MCF 10A (cell line): ENCODE measurements around the gene ADGRG2. TPM values are rescaled to one million over a fixed set of nuclear protein-coding genes. Genes with fewer than 3 reads are reported as not detected.

Experiments used
- BruUV-seq: library from RNA; stranded (reverse); fragments of 400-500 nt; replicated peaks from 2 replicates; lab custom pipeline; 2021; lab: Mats Ljungman, UMichigan
- CTCF ChIA-PET: fragments of 300-600 bp; sonication (Branson Sonifier 250); formaldehyde crosslinking; extraction: SDS; loops from one replicate; lab custom pipeline; 2021; ENCODE audit warnings: antibody characterized with exemption, inconsistent platforms; lab: Yijun Ruan, JAX
- POLR2A ChIA-PET: fragments of 300-600, 350-650 bp; sonication (Branson Sonifier 250); formaldehyde crosslinking; extraction: SDS; loops from one replicate; lab custom pipeline; 2020; ENCODE audit warnings: antibody characterized with exemption, inconsistent platforms; lab: Yijun Ruan, JAX
- DNase-seq: peaks from one replicate; pipeline ENCODE4 v3.0.0-alpha.2; 2018; ENCODE audit not compliant: unreplicated experiment
- H3K27ac Mint-ChIP-seq: one replicate; pipeline ENCODE4 v1.8.0; 2022; ENCODE audit warnings: mild to moderate bottlenecking, low read depth, mixed read lengths; ENCODE audit not compliant: unreplicated experiment
- H3K27me3 Mint-ChIP-seq: one replicate; pipeline ENCODE4 v1.8.0; 2022; ENCODE audit warnings: mixed read lengths; ENCODE audit not compliant: insufficient read depth, unreplicated experiment
- H3K36me3 Mint-ChIP-seq: one replicate; pipeline ENCODE4 v1.8.0; 2022; ENCODE audit warnings: mild to moderate bottlenecking, moderate library complexity, mixed read lengths; ENCODE audit not compliant: insufficient read depth, unreplicated experiment
- H3K4me1 Mint-ChIP-seq: one replicate; pipeline ENCODE4 v1.8.0; 2022; ENCODE audit warnings: mixed read lengths; ENCODE audit not compliant: insufficient read depth, unreplicated experiment
- H3K4me3 Mint-ChIP-seq: one replicate; pipeline ENCODE4 v1.8.0; 2022; ENCODE audit warnings: mild to moderate bottlenecking, moderate library complexity, mixed read lengths; ENCODE audit not compliant: unreplicated experiment
- H3K9me3 Mint-ChIP-seq: one replicate; pipeline ENCODE4 v1.8.0; 2022; ENCODE audit warnings: mixed read lengths; ENCODE audit not compliant: unreplicated experiment
- intact Hi-C: fragments of 100-400 bp; cut with micrococcal nuclease; formaldehyde crosslinking; loops from 2 replicates; pipeline ENCODE4 v1.14.1; 2022
- total RNA-seq: library from RNA; stranded (reverse); gene quantifications from 2 replicates; pipeline ENCODE4 v1.2.3, GENCODE V29; 2022
- TF ChIP-seq, protein P1 (sequence below): fragments of 200-600 bp; IDR thresholded peaks from one replicate; pipeline ENCODE4 v1.8.0; 2022; ENCODE audit warnings: antibody characterized with exemption, mild to moderate bottlenecking; ENCODE audit not compliant: unreplicated experiment

Gene ADGRG2
- total RNA-seq, 1 experiment from 2014 or later = 6.4 TPM

DNA sequence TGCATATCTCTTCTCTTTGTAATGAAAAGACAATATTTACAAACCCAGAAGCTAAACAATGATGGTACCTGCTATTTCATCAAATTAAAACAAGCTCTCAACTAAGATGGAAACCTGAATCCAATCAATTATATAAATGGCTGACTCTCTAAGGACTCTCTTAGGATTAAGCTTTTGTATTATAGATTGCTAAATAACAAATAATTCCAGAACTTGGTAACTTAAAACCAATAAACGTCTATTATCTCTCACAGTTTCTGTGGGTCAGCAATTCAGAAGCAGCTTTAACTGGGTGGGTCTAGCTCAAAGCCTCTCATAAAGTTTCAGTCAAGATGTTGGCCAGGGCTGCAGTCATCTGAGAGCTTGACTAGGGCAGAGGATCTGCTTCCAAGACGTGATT lies 150.8 kb downstream of the ADGRG2 start:
- peaks cover 6% of the 10 kb centered on the region for H3K4me1 Mint-ChIP-seq
- intact Hi-C loops = no loop called here
- TF ChIP-seq, protein P1, sequence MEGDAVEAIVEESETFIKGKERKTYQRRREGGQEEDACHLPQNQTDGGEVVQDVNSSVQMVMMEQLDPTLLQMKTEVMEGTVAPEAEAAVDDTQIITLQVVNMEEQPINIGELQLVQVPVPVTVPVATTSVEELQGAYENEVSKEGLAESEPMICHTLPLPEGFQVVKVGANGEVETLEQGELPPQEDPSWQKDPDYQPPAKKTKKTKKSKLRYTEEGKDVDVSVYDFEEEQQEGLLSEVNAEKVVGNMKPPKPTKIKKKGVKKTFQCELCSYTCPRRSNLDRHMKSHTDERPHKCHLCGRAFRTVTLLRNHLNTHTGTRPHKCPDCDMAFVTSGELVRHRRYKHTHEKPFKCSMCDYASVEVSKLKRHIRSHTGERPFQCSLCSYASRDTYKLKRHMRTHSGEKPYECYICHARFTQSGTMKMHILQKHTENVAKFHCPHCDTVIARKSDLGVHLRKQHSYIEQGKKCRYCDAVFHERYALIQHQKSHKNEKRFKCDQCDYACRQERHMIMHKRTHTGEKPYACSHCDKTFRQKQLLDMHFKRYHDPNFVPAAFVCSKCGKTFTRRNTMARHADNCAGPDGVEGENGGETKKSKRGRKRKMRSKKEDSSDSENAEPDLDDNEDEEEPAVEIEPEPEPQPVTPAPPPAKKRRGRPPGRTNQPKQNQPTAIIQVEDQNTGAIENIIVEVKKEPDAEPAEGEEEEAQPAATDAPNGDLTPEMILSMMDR = no peak
- ChIA-PET POLR2A (no interaction called here), CTCF (no interaction called here)
- no peak overlapping the region for H3K27ac Mint-ChIP-seq
- no peak overlapping the region for H3K4me3 Mint-ChIP-seq
- DNase-seq = no peak
- peaks cover 29% of the 10 kb centered on the region for H3K9me3 Mint-ChIP-seq
- H3K36me3 Mint-ChIP-seq = no peaks in the 10 kb centered on the region
- H3K27me3 Mint-ChIP-seq = no peaks in the 10 kb centered on the region
- BruUV-seq = no TSS peak

DNA sequence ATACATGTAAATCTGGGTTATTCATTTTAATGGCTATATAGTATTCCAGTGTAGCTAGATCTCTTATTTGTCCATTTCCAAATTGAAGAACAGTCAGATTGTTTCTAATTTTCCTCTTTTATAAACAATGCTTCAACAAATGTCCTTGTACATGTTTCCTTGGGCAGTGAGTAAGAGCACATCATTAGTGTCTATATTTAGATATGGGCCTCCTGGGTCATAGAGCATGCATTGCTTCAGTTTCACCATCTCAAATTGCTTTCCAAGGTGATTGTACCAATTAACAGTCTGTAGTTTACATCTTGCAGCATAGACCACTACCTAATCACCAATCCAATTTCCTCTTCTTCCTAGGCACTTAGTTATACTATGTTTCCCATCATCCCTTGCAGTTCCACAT lies 151.8 kb downstream of the ADGRG2 start:
- Mint-ChIP-seq H3K9me3 (peaks cover 25% of the 10 kb centered on the region), H3K27ac (no peak overlapping the region), H3K4me1 (peaks cover 6% of the 10 kb centered on the region), H3K36me3 (no peaks in the 10 kb centered on the region), H3K27me3 (no peaks in the 10 kb centered on the region), H3K4me3 (no peak overlapping the region)
- no TSS peak for BruUV-seq
- ChIA-PET POLR2A (no interaction called here), CTCF (interaction anchor here (0.7 kb wide), 1 partner anchor 47 kb away, joined by 3 read pairs; no protein-coding TSS in a partner anchor)
- intact Hi-C loops = no loop called here
- DNase-seq = no peak
- TF ChIP-seq, protein P1 = no peak

DNA sequence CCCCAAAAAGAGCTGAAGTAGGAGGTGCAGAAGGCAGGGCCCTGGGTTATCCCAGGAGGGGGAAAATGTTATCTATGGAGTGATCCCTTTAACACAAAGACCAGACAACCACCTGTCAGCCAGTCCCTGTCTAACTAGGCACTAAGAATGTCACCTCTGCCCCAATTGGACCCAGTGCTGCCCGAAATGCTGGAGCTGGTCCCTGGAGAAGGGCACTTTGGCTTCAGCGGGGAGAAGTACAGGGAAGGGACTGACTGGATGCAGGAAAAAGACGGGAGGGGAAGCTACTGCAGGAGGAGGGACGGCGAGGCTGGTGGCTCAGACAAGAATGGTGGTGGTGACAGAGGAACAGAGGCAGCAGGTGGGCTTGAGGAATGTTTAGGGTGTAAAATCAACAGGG lies 155.6 kb downstream of the ADGRG2 start:
- H3K27me3 Mint-ChIP-seq = no peaks in the 10 kb centered on the region
- no peaks in the 10 kb centered on the region for H3K36me3 Mint-ChIP-seq
- TF ChIP-seq, protein P1 = no peak
- peaks cover 9% of the 10 kb centered on the region for H3K9me3 Mint-ChIP-seq
- no peak overlapping the region for H3K4me3 Mint-ChIP-seq
- no TSS peak for BruUV-seq
- no peak for DNase-seq
- ChIA-PET POLR2A (no interaction called here), CTCF (interaction anchor here (0.6 kb wide), 1 partner anchor 260 kb away, joined by 4 read pairs; no protein-coding TSS in a partner anchor)
- H3K27ac Mint-ChIP-seq = no peak overlapping the region
- intact Hi-C loops = no loop called here
- no peaks in the 10 kb centered on the region for H3K4me1 Mint-ChIP-seq

DNA sequence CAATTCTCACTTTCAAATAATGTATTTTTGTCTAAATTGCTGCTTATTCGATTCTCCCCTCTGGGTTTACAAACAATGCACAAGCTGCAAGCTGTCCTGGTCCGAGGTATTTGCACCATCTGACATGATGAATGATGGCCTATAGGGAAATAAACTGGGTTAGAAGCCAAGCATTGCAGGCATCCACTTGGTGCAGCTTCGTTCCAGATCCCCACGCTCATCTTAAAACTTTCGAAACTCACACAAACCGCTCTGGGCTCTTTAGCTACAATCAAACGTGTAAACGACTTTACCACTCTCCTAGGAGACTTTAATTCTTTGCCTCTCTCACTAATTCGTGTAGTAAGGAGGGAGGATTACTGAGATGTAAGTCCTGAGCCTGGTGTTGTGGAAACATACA lies 157.4 kb downstream of the ADGRG2 start:
- no peak overlapping the region for H3K4me3 Mint-ChIP-seq
- H3K27me3 Mint-ChIP-seq = no peaks in the 10 kb centered on the region
- no peaks in the 10 kb centered on the region for H3K36me3 Mint-ChIP-seq
- H3K27ac Mint-ChIP-seq = no peak overlapping the region
- TF ChIP-seq, protein P1 = no peak
- no peak for DNase-seq
- peaks cover 9% of the 10 kb centered on the region for H3K9me3 Mint-ChIP-seq
- intact Hi-C loops = no loop called here
- BruUV-seq = no TSS peak
- POLR2A ChIA-PET = no interaction called here
- no peaks in the 10 kb centered on the region for H3K4me1 Mint-ChIP-seq
- CTCF ChIA-PET = interaction anchor here (1.4 kb wide), 1 partner anchor 30 kb away, joined by 3 read pairs; no protein-coding TSS in a partner anchor
